HepG2 (cell line): ENCODE measurements around the gene MOK. TPM values are rescaled to one million over a fixed set of nuclear protein-coding genes. Genes with fewer than 3 reads are reported as not detected.

Experiments used
- AGO2 ChIP-seq: fragments of 200-400 bp; formaldehyde crosslinking; optimal IDR thresholded peaks from 2 replicates; pipeline ENCODE3; 2017; ENCODE audit warnings: mild to moderate bottlenecking, low read depth, low read length, moderate library complexity
- CC2D1A ChIP-seq: sonication (generic); formaldehyde crosslinking; IDR thresholded peaks from 2 replicates; pipeline ENCODE4 v1.8.1; 2023; ENCODE audit warnings: mild to moderate bottlenecking, missing genetic modification reagents
- ERF ChIP-seq: IDR thresholded peaks from 2 replicates; pipeline ENCODE4 v1.6.1; 2018; ENCODE audit warnings: missing biosample characterization, missing genetic modification reagents
- HNRNPUL1 ChIP-seq: fragments of 200-400 bp; formaldehyde crosslinking; IDR thresholded peaks from 2 replicates; pipeline ENCODE4 v1.6.1; 2017; ENCODE audit warnings: low read depth, mild to moderate bottlenecking, low read length, moderate library complexity
- HOXA5 ChIP-seq: sonication (generic); formaldehyde crosslinking; IDR thresholded peaks from 2 replicates; pipeline ENCODE4 v1.4.0; 2020; ENCODE audit warnings: missing genetic modification reagents
- KLF12 ChIP-seq: sonication (generic); formaldehyde crosslinking; IDR thresholded peaks from 2 replicates; pipeline ENCODE4 v1.4.0; 2020; ENCODE audit warnings: missing genetic modification reagents, borderline replicate concordance
- MAFK ChIP-seq, 2 experiments: IDR thresholded peaks in 1 of 2; conservative IDR thresholded peaks in 1 of 2; 2 replicates each; pipeline ENCODE4 v1.6.1; 2011; ENCODE audit warnings: improper control_type of control experiment in 2 of 2, low read length in 2 of 2
- NKX3-1 ChIP-seq: sonication (generic); formaldehyde crosslinking; IDR thresholded peaks from 2 replicates; pipeline ENCODE4 v1.5.0; 2020; ENCODE audit warnings: missing genetic modification reagents
- PRMT3 ChIP-seq: sonication (generic); formaldehyde crosslinking; IDR thresholded peaks from 2 replicates; pipeline ENCODE4 v1.8.1; 2022; ENCODE audit warnings: low read depth, mild to moderate bottlenecking, moderate library complexity, missing genetic modification reagents, borderline replicate concordance
- ZFYVE20 ChIP-seq: sonication (generic); formaldehyde crosslinking; IDR thresholded peaks from 2 replicates; pipeline ENCODE4 v1.8.0; 2023; ENCODE audit warnings: low read depth, mild to moderate bottlenecking, moderate library complexity, missing genetic modification reagents, borderline replicate concordance
- ZIK1 ChIP-seq: sonication (generic); formaldehyde crosslinking; IDR thresholded peaks from 2 replicates; pipeline ENCODE4 v1.5.0; 2020; ENCODE audit warnings: mild to moderate bottlenecking, low read depth, missing genetic modification reagents, borderline replicate concordance
- ZNF713 ChIP-seq: sonication (generic); formaldehyde crosslinking; IDR thresholded peaks from 2 replicates; pipeline ENCODE4 v1.4.0; 2020; ENCODE audit warnings: mild to moderate bottlenecking, missing genetic modification reagents
- polyA plus RNA-seq, 8 experiments: library from polyadenylated mRNA; depleted of rRNA in 3 of 8; stranded (reverse) in 7 of 8; unstranded in 1 of 8; fragments of >200 nt; fragmentation: Illumina TruSeq in 4 of 8; extraction: Trizol in 4 of 8; gene quantifications; 2 replicates each; pipeline versions ENCODE4 v1.2.1 to v1.2.3, GENCODE V29; 2011 to 2016; ENCODE audit warnings: low read depth in 4 of 8, missing spikeins in 1 of 8, mixed read lengths in 1 of 8; ENCODE audit not compliant: insufficient read depth in 1 of 8
- total RNA-seq, 5 experiments: library from RNA; depleted of rRNA; stranded (reverse); fragments of >200 nt; fragmentation: Illumina TruSeq; extraction: Trizol; gene quantifications; 2 replicates each; pipeline ENCODE4 v1.2.3, GENCODE V29; 2016; ENCODE audit warnings: low read depth in 1 of 5
- TF ChIP-seq, protein P1 (sequence below): sonication (generic); formaldehyde crosslinking; IDR thresholded peaks from 2 replicates; pipeline ENCODE4 v1.8.0; 2023; ENCODE audit warnings: mild to moderate bottlenecking, missing genetic modification reagents
- TF ChIP-seq, protein P2 (sequence below): sonication (generic); formaldehyde crosslinking; IDR thresholded peaks from 2 replicates; pipeline ENCODE4 v1.9.0; 2021; ENCODE audit warnings: missing genetic modification reagents, mild to moderate bottlenecking, borderline replicate concordance
- TF ChIP-seq, protein P3 (sequence below): IDR thresholded peaks from 2 replicates; pipeline ENCODE4 v1.6.1; 2016; ENCODE audit warnings: low read depth, borderline replicate concordance
- TF ChIP-seq, protein P4 (sequence below): sonication (generic); formaldehyde crosslinking; conservative IDR thresholded peaks from 2 replicates; pipeline ENCODE4 v1.4.0; 2020; ENCODE audit warnings: missing genetic modification reagents
- TF ChIP-seq, protein P5 (sequence below): sonication (generic); formaldehyde crosslinking; IDR thresholded peaks from 2 replicates; pipeline ENCODE4 v1.4.0; 2020; ENCODE audit warnings: mild to moderate bottlenecking, low read depth, missing genetic modification reagents

The MOK gene
- total and polyA plus RNA-seq, 2 of the 13 experiments (the other 11 are each of a cell fraction or from before 2014, with no cell fraction given), result 15.3 to 16.9 TPM

DNA sequence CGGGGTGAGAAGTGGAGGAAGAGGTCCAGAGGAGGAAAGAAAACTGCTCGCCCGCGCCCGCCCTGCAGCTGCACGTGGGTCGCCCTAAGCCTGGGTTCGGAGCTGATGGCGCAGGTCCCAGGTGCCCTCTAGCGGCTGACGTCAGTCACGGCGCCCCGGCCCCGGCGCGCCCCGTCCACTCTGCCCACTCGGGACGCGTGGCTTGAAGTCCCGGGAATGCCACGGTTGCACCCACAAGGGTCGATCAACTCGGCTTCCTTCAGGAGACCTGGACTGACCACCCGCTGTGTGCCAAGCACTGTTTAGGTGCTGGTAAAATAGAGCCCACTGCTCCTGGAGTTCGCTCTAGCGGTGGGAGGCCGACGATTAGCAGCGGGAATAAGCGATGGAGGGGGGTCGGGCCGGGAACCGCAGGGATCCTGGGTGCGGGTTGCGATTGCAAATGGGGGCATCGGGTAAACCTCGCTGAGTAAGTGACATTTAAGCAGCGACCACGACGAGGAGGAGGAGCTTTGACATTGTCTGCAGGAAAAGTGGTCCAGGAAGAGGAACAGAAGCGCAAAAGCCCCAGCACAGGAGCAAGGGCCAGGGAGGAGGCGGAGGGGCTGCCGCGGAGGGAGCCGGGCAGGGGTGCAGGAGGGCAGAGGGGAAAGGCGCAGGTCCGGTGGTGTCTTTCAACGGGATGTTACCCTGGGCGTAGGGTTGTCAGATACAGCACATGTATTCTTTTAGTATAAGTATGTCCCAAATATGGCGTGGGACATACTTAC is 9.5 kb upstream of the MOK start (continued):
- no peak for TF ChIP-seq CC2D1A (CRISPR knock-in tag)
- peak; percentile 45; the same call in 1 of the 2 replicates for TF ChIP-seq KLF12 (CRISPR knock-in tag)
- TF ChIP-seq NKX3-1, result no peak
- TF ChIP-seq, protein P1, sequence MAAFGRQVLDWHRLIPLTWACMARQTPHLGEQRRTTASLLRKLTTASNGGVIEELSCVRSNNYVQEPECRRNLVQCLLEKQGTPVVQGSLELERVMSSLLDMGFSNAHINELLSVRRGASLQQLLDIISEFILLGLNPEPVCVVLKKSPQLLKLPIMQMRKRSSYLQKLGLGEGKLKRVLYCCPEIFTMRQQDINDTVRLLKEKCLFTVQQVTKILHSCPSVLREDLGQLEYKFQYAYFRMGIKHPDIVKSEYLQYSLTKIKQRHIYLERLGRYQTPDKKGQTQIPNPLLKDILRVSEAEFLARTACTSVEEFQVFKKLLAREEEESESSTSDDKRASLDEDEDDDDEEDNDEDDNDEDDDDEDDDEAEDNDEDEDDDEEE, result no peak; the same call in 1 of the 2 replicates
- TF ChIP-seq ZNF713 (CRISPR knock-in tag), result no peak
- TF ChIP-seq HOXA5 (CRISPR knock-in tag), result peak; percentile 86; the same call in 1 of the 2 replicates
- no peak for TF ChIP-seq AGO2
- TF ChIP-seq ERF (CRISPR knock-in tag), result peak; percentile 79
- TF ChIP-seq MAFK (conservative IDR thresholded peaks at IDR 0.05 in 1 of 2, IDR thresholded peaks at IDR 0.05 in 1 of 2; ENCODE audit: low read length in 2 of 2), result no peak
- TF ChIP-seq, protein P2, sequence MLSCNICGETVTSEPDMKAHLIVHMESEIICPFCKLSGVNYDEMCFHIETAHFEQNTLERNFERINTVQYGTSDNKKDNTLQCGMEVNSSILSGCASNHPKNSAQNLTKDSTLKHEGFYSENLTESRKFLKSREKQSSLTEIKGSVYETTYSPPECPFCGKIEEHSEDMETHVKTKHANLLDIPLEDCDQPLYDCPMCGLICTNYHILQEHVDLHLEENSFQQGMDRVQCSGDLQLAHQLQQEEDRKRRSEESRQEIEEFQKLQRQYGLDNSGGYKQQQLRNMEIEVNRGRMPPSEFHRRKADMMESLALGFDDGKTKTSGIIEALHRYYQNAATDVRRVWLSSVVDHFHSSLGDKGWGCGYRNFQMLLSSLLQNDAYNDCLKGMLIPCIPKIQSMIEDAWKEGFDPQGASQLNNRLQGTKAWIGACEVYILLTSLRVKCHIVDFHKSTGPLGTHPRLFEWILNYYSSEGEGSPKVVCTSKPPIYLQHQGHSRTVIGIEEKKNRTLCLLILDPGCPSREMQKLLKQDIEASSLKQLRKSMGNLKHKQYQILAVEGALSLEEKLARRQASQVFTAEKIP (CRISPR knock-in tag), result no peak
- TF ChIP-seq, protein P3, sequence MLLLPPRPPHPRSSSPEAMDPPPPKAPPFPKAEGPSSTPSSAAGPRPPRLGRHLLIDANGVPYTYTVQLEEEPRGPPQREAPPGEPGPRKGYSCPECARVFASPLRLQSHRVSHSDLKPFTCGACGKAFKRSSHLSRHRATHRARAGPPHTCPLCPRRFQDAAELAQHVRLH (CRISPR knock-in tag), result peak; percentile 81; the same call in 1 of the 2 replicates
- TF ChIP-seq PRMT3, result no peak
- TF ChIP-seq, protein P4, sequence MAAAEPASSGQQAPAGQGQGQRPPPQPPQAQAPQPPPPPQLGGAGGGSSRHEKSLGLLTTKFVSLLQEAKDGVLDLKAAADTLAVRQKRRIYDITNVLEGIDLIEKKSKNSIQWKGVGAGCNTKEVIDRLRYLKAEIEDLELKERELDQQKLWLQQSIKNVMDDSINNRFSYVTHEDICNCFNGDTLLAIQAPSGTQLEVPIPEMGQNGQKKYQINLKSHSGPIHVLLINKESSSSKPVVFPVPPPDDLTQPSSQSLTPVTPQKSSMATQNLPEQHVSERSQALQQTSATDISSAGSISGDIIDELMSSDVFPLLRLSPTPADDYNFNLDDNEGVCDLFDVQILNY (CRISPR knock-in tag), result 0 out of 2 replicates have a peak, but pooled peaks have one; percentile 41
- TF ChIP-seq HNRNPUL1, result no peak
- TF ChIP-seq, protein P5, sequence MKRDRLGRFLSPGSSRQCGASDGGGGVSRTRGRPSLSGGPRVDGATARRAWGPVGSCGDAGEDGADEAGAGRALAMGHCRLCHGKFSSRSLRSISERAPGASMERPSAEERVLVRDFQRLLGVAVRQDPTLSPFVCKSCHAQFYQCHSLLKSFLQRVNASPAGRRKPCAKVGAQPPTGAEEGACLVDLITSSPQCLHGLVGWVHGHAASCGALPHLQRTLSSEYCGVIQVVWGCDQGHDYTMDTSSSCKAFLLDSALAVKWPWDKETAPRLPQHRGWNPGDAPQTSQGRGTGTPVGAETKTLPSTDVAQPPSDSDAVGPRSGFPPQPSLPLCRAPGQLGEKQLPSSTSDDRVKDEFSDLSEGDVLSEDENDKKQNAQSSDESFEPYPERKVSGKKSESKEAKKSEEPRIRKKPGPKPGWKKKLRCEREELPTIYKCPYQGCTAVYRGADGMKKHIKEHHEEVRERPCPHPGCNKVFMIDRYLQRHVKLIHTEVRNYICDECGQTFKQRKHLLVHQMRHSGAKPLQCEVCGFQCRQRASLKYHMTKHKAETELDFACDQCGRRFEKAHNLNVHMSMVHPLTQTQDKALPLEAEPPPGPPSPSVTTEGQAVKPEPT (CRISPR knock-in tag), result no peak
- TF ChIP-seq ZIK1 (CRISPR knock-in tag), result no peak
- no peak for TF ChIP-seq ZFYVE20 (CRISPR knock-in tag)
